Keratinocyte (primary cell): ENCODE data around the gene ELF2. TPM values are rescaled to one million over a fixed set of nuclear protein-coding genes. Genes with fewer than 3 reads are reported as not detected.

ENCODE experiments used
- DNase-seq: peaks from one replicate; pipeline ENCODE4 v3.0.0-alpha.2; 2011; ENCODE audit warnings: low read depth, missing footprints, low spot score
- FAIRE-seq: peaks from 2 replicates; lab custom pipeline; 2011; peaks lifted over from hg19 to GRCh38; lab: Jason Lieb, UNC
- H2AFZ ChIP-seq: 2 replicates; pipeline ENCODE4 v1.6.0; 2012; ENCODE audit warnings: low read length, control low read depth, inconsistent platforms; ENCODE audit not compliant: control insufficient read depth
- H3K27ac ChIP-seq: 2 replicates; pipeline ENCODE4 v1.5.1; 2011; ENCODE audit warnings: low read length; ENCODE audit not compliant: control insufficient read depth, insufficient read depth
- H3K27me3 ChIP-seq: 3 replicates; pipeline ENCODE4 v1.6.0; 2011; ENCODE audit warnings: low read length; ENCODE audit not compliant: control insufficient read depth, insufficient read depth; ENCODE audit errors: extremely low read depth
- H3K36me3 ChIP-seq, 2 experiments: 2 replicates in 1 of 2; 3 replicates in 1 of 2; pipeline ENCODE4 v1.5.1; 2011; ENCODE audit warnings: low read length in 2 of 2, mild to moderate bottlenecking in 1 of 2; ENCODE audit not compliant: control insufficient read depth in 2 of 2, insufficient read depth in 2 of 2; ENCODE audit errors: extremely low read depth in 1 of 2
- H3K4me1 ChIP-seq: 3 replicates; pipeline ENCODE4 v1.5.1; 2011; ENCODE audit warnings: low read length; ENCODE audit not compliant: control insufficient read depth, insufficient read depth; ENCODE audit errors: extremely low read depth
- H3K4me2 ChIP-seq: 3 replicates; pipeline ENCODE4 v1.6.0; 2011; ENCODE audit warnings: low read depth, low read length; ENCODE audit not compliant: control insufficient read depth, insufficient read depth; ENCODE audit errors: extremely low read depth
- H3K4me3 ChIP-seq, 3 experiments: fragments of 200-600 bp in 1 of 3; sonication (generic) in 1 of 3; 2 replicates in 2 of 3; 3 replicates in 1 of 3; pipeline ENCODE4 v1.5.1; 2011 to 2016; ENCODE audit warnings: low read length in 3 of 3, mild to moderate bottlenecking in 3 of 3, control low read depth in 2 of 3, inconsistent platforms in 1 of 3, low read depth in 1 of 3, mixed read lengths in 1 of 3, mixed run types in 1 of 3, moderate library complexity in 1 of 3; ENCODE audit not compliant: control insufficient read depth in 2 of 3, insufficient read depth in 2 of 3; ENCODE audit errors: extremely low read depth in 1 of 3
- H3K79me2 ChIP-seq: 2 replicates; pipeline ENCODE4 v1.6.0; 2012; ENCODE audit warnings: low read length; ENCODE audit not compliant: control insufficient read depth, insufficient read depth
- H3K9ac ChIP-seq: 3 replicates; pipeline ENCODE4 v1.6.0; 2011; ENCODE audit warnings: low read length; ENCODE audit not compliant: control insufficient read depth, insufficient read depth; ENCODE audit errors: extremely low read depth
- H3K9me1 ChIP-seq: 3 replicates; pipeline ENCODE4 v1.6.0; 2011; ENCODE audit warnings: low read length; ENCODE audit not compliant: control insufficient read depth, insufficient read depth; ENCODE audit errors: extremely low read depth
- H3K9me3 ChIP-seq: 2 replicates; pipeline ENCODE4 v1.5.1; 2012; ENCODE audit warnings: low read depth, low read length; ENCODE audit not compliant: control insufficient read depth
- H4K20me1 ChIP-seq: 3 replicates; pipeline ENCODE4 v1.6.0; 2011; ENCODE audit warnings: low read length; ENCODE audit not compliant: control insufficient read depth, insufficient read depth; ENCODE audit errors: extremely low read depth
- EZH2 ChIP-seq: IDR thresholded peaks from one replicate; pipeline ENCODE4 v1.6.1; 2012; ENCODE audit warnings: inconsistent platforms, mild to moderate bottlenecking, low read length, moderate library complexity
- dilution Hi-C: fragments of 300-500 bp; cut with MboI; formaldehyde crosslinking; loops from one replicate; pipeline ENCODE4 v1.7.0; 2020; ENCODE audit warnings: low sequenced_read_pairs; ENCODE audit not compliant: extremely low pct_ligation_motif_present
- polyA plus RNA-seq, 5 experiments: library from polyadenylated mRNA; depleted of rRNA in 3 of 5; stranded (reverse) in 3 of 5; stranded (forward) in 1 of 5; unstranded in 1 of 5; fragments of >200 nt; gene quantifications; 1 replicate in 1 of 5; 2 replicates in 3 of 5; 3 replicates in 1 of 5; pipeline versions ENCODE4 v1.2.1 to v1.2.3, GENCODE V29; 2011 to 2012; ENCODE audit warnings: missing spikeins in 2 of 5, low read depth in 1 of 5, low replicate concordance in 1 of 5
- TF ChIP-seq, protein P1 (sequence below), 3 experiments: IDR thresholded peaks in 1 of 3; conservative IDR thresholded peaks in 1 of 3; optimal IDR thresholded peaks in 1 of 3; 2 replicates in 2 of 3; 3 replicates in 1 of 3; pipeline versions ENCODE3 to v1.5.1; 2011; ENCODE audit warnings: low read length in 3 of 3, mild to moderate bottlenecking in 3 of 3, moderate library complexity in 2 of 3, control low read depth in 1 of 3, inconsistent platforms in 1 of 3; ENCODE audit not compliant: insufficient read depth in 2 of 3; ENCODE audit errors: extremely low read depth in 1 of 3

ELF2 gene
- polyA plus RNA-seq, 1 donor (not counting 4 experiments of a cell fraction or from before 2014, with no cell fraction given) = 19.6 TPM

GRCh38 chr4:139202991-139203390, 26.0 kb upstream of the ELF2 start:
- Histone ChIP-seq H3K9me3 (no peaks in the 10 kb centered on the region), H4K20me1 (no peaks in the 10 kb centered on the region), H3K9me1 (no peaks in the 10 kb centered on the region), H3K27ac (no peak overlapping the region), H3K4me1 (no peaks in the 10 kb centered on the region), H3K36me3 (no peaks in the 10 kb centered on the region), H3K4me2 (no peak overlapping the region), H2AFZ (no peak overlapping the region), H3K79me2 (no peaks in the 10 kb centered on the region), H3K4me3 (no peak overlapping the region), H3K27me3 (no peaks in the 10 kb centered on the region), H3K9ac (no peak overlapping the region)
- TF ChIP-seq EZH2 = no peak
- TF ChIP-seq, protein P1, sequence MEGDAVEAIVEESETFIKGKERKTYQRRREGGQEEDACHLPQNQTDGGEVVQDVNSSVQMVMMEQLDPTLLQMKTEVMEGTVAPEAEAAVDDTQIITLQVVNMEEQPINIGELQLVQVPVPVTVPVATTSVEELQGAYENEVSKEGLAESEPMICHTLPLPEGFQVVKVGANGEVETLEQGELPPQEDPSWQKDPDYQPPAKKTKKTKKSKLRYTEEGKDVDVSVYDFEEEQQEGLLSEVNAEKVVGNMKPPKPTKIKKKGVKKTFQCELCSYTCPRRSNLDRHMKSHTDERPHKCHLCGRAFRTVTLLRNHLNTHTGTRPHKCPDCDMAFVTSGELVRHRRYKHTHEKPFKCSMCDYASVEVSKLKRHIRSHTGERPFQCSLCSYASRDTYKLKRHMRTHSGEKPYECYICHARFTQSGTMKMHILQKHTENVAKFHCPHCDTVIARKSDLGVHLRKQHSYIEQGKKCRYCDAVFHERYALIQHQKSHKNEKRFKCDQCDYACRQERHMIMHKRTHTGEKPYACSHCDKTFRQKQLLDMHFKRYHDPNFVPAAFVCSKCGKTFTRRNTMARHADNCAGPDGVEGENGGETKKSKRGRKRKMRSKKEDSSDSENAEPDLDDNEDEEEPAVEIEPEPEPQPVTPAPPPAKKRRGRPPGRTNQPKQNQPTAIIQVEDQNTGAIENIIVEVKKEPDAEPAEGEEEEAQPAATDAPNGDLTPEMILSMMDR (optimal IDR thresholded peaks at IDR 0.05 in 1 of 3, IDR thresholded peaks at IDR 0.05 in 1 of 3, conservative IDR thresholded peaks at IDR 0.05 in 1 of 3; ENCODE audit: extremely low read depth in 1 of 3, insufficient read depth in 2 of 3, low read length in 3 of 3) = no peak
- no peak for DNase-seq
- dilution Hi-C loops = no loop called here
- FAIRE-seq = no peak

DNA sequence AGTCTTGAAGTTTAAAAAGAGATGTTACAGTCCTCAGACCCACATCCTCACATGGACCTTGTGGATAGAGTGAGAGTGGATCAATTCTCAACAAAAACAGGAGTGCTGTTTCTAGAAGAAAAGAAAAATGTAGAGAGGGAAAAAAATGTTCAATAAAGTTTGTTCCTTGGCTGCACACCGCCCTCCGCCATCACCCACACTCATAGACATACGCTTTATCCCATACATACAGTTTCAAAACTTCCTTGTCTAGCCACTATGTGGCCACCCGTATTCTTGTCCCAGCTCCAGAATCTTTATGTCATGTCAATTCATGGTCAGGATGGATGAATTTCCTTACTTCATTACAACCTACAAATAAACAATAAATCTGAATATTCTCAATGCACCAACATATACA, 23.5 kb upstream of the ELF2 start:
- Histone ChIP-seq H3K27me3 (no peaks in the 10 kb centered on the region), H3K9me1 (no peaks in the 10 kb centered on the region), H3K4me2 (no peak overlapping the region), H3K4me1 (no peaks in the 10 kb centered on the region), H4K20me1 (no peaks in the 10 kb centered on the region), H3K79me2 (no peaks in the 10 kb centered on the region), H2AFZ (no peak overlapping the region), H3K9ac (no peak overlapping the region), H3K9me3 (no peaks in the 10 kb centered on the region), H3K36me3 (no peaks in the 10 kb centered on the region), H3K4me3 (no peak overlapping the region), H3K27ac (no peak overlapping the region)
- TF ChIP-seq, protein P1 (optimal IDR thresholded peaks at IDR 0.05 in 1 of 3, IDR thresholded peaks at IDR 0.05 in 1 of 3, conservative IDR thresholded peaks at IDR 0.05 in 1 of 3; ENCODE audit: extremely low read depth in 1 of 3, insufficient read depth in 2 of 3, low read length in 3 of 3) = no peak
- TF ChIP-seq EZH2 = no peak
- dilution Hi-C loops = no loop called here
- DNase-seq (no peak), FAIRE-seq (no peak)
